Sigmoid colon (tissue), 7 donors: ENCODE data around the gene TOX4. TPM values are rescaled to one million over a fixed set of nuclear protein-coding genes. Genes with fewer than 3 reads are reported as not detected.

Experiments
- DNase-seq: peaks from one replicate; pipeline ENCODE4 v3.0.0-alpha.2; 2019
- H3K27ac ChIP-seq, 4 donors: fragments of 200-600 bp; sonication (generic); one replicate each; pipeline ENCODE4 v1.5.1; 2016 to 2019; ENCODE audit warnings: mild to moderate bottlenecking in 1 of 4
- H3K27me3 ChIP-seq, 3 donors: fragments of 200-600 bp; sonication (generic); one replicate each; pipeline ENCODE4 v1.5.1; 2019; ENCODE audit warnings: mild to moderate bottlenecking in 1 of 3
- H3K36me3 ChIP-seq, 4 donors: fragments of 200-600 bp; sonication (generic); one replicate each; pipeline ENCODE4 v1.5.1; 2016 to 2019
- H3K4me1 ChIP-seq, 4 donors: fragments of 200-600 bp; sonication (generic); one replicate each; pipeline ENCODE4 v1.5.1; 2017 to 2019
- H3K4me3 ChIP-seq, 4 donors: fragments of 200-600 bp; sonication (generic); one replicate each; pipeline ENCODE4 v1.5.1; 2017 to 2019; ENCODE audit warnings: mild to moderate bottlenecking in 2 of 4, moderate library complexity in 1 of 4
- H3K9me3 ChIP-seq, 4 donors: fragments of 200-600 bp in 3 of 4; sonication (generic) in 3 of 4; one replicate each; pipeline versions ENCODE4 v1.5.1 to v1.6.1; 2013 to 2019
- CTCF ChIP-seq, 4 experiments: fragments of 450-650 bp in 3 of 4; fragments of 200-600 bp in 1 of 4; IDR thresholded peaks; one replicate each; pipeline ENCODE4 v1.5.1; 2016 to 2019; ENCODE audit warnings: antibody characterized with exemption in 4 of 4, mild to moderate bottlenecking in 3 of 4, moderate library complexity in 2 of 4
- EP300 ChIP-seq, 4 donors: sonication (generic); formaldehyde crosslinking; IDR thresholded peaks; one replicate each; pipeline ENCODE4 v1.6.1; 2017; ENCODE audit warnings: antibody characterized with exemption in 4 of 4
- POLR2A ChIP-seq, 2 donors: fragments of 450-650 bp; IDR thresholded peaks; one replicate each; pipeline ENCODE4 v1.6.1; 2016; ENCODE audit warnings: antibody characterized with exemption in 2 of 2, mild to moderate bottlenecking in 2 of 2, moderate library complexity in 2 of 2
- POLR2AphosphoS5 ChIP-seq, 4 donors: sonication (generic); formaldehyde crosslinking; IDR thresholded peaks; one replicate each; pipeline ENCODE4 v1.6.1; 2017; ENCODE audit warnings: antibody characterized with exemption in 4 of 4
- WGBS, 2 donors: extraction: QIAGEN DNeasy Blood & Tissue Kit; methylation state at CpG; one replicate each; pipeline ENCODE4 v1.1.7; 2013; 5-methylcytosine and 5-hydroxymethylcytosine counted together
- intact Hi-C: fragments of 100-400 bp; cut with DNase I; formaldehyde crosslinking; loops from one replicate; pipeline ENCODE4 v1.15.1; 2023
- polyA plus RNA-seq, 3 donors: library from polyadenylated mRNA; stranded (reverse); fragments of 200-250 nt; gene quantifications; one replicate each; pipeline ENCODE4 v1.2.3, GENCODE V29; 2013
- total RNA-seq, 4 donors: library from RNA; depleted of rRNA; stranded (reverse); fragments of >200 nt; gene quantifications; one replicate each; pipeline ENCODE4 v1.1.0, GENCODE V29; 2016
- donor health status: healthy with polysubstance abuse.
- donor health status: Bipolar disorder and iron deficiency.
- donor health status: healthy.

TOX4 gene
- total and polyA plus RNA-seq, 7 donors = 22.2 to 71.8 (median 40.0) TPM

GRCh38 chr14:21528381-21529348 is 51.7 kb downstream of the TOX4 start:
- H3K36me3 ChIP-seq = peaks cover 0 to 7% (median 0%) of the 10 kb centered on the region in 4 donors
- 66 to 82% methylated on average over 4 of the region's 4 CpGs for WGBS, 2 donors
- H3K9me3 ChIP-seq = no peaks in the 10 kb centered on the region
- H3K27ac ChIP-seq = no peak overlapping the region
- H3K4me3 ChIP-seq = no peak overlapping the region
- TF ChIP-seq CTCF (IDR thresholded peaks at IDR 0.05) (no peak), EP300 (IDR thresholded peaks at IDR 0.05) (no peak), POLR2A (IDR thresholded peaks at IDR 0.05) (no peak), POLR2AphosphoS5 (IDR thresholded peaks at IDR 0.05) (no peak)
- H3K27me3 ChIP-seq = no peaks in the 10 kb centered on the region
- intact Hi-C loops = loop anchor here (1.0 kb wide), 1 partner anchor 23 kb away; no protein-coding TSS in a partner anchor
- DNase-seq = no peak
- peaks cover 0 to 18% (median 14%) of the 10 kb centered on the region in 4 donors for H3K4me1 ChIP-seq

GRCh38 chr14:21529515-21529914 is 52.5 kb downstream of the TOX4 start:
- WGBS, 2 donors = 94 to 98% methylated on average over 1 of the region's 1 CpG
- no peak overlapping the region for H3K27ac ChIP-seq
- no peaks in the 10 kb centered on the region for H3K36me3 ChIP-seq
- DNase-seq = no peak
- H3K9me3 ChIP-seq = no peaks in the 10 kb centered on the region
- peaks cover 0 to 18% (median 14%) of the 10 kb centered on the region in 4 donors for H3K4me1 ChIP-seq
- TF ChIP-seq EP300 (IDR thresholded peaks at IDR 0.05) (no peak), CTCF (IDR thresholded peaks at IDR 0.05) (no peak), POLR2A (IDR thresholded peaks at IDR 0.05) (no peak), POLR2AphosphoS5 (IDR thresholded peaks at IDR 0.05) (no peak)
- peaks cover 0 to 4% (median 0%) of the 10 kb centered on the region in 3 donors for H3K27me3 ChIP-seq
- intact Hi-C loops = no loop called here
- H3K4me3 ChIP-seq = no peak overlapping the region

- H3K36me3 ChIP-seq = no peaks in the 10 kb centered on the region
- no peaks in the 10 kb centered on the region for H3K9me3 ChIP-seq
- no peak overlapping the region for H3K4me3 ChIP-seq
- H3K27ac ChIP-seq = no peak overlapping the region
- intact Hi-C loops = no loop called here
- peaks cover 0 to 36% (median 0%) of the 10 kb centered on the region in 3 donors for H3K27me3 ChIP-seq
- peaks cover 0 to 14% (median 9%) of the 10 kb centered on the region in 4 donors for H3K4me1 ChIP-seq
- DNase-seq = no peak
- TF ChIP-seq POLR2AphosphoS5 (IDR thresholded peaks at IDR 0.05) (no peak), EP300 (IDR thresholded peaks at IDR 0.05) (no peak), CTCF (IDR thresholded peaks at IDR 0.05) (no peak), POLR2A (IDR thresholded peaks at IDR 0.05) (no peak)
Measured at GRCh38 chr14:21533294-21533693, 56.3 kb downstream of the TOX4 start.

GRCh38 chr14:21534576-21534975 is 57.6 kb downstream of the TOX4 start:
- intact Hi-C loops = no loop called here
- WGBS, 2 donors = 72 to 88% methylated on average over 4 of the region's 4 CpGs
- no peak overlapping the region for H3K4me3 ChIP-seq
- H3K4me1 ChIP-seq = peaks cover 0 to 14% (median 9%) of the 10 kb centered on the region in 4 donors
- H3K9me3 ChIP-seq = no peaks in the 10 kb centered on the region
- no peaks in the 10 kb centered on the region for H3K36me3 ChIP-seq
- H3K27me3 ChIP-seq = peaks cover 0 to 43% (median 9%) of the 10 kb centered on the region in 3 donors
- DNase-seq = no peak
- TF ChIP-seq POLR2A (IDR thresholded peaks at IDR 0.05) = no peak
- no peak for TF ChIP-seq EP300 (IDR thresholded peaks at IDR 0.05)
- TF ChIP-seq CTCF (IDR thresholded peaks at IDR 0.05) = no peak
- TF ChIP-seq POLR2AphosphoS5 (IDR thresholded peaks at IDR 0.05) = no peak
- no peak overlapping the region for H3K27ac ChIP-seq
